ENCODE results near the gene ZNF608. TPM values are rescaled to one million over a fixed set of nuclear protein-coding genes. Genes with fewer than 3 reads are reported as not detected.

ZNF608 gene
- total and polyA plus RNA-seq, 2 experiments from 2014 or later, result 12.4 to 30.0 TPM

DNA sequence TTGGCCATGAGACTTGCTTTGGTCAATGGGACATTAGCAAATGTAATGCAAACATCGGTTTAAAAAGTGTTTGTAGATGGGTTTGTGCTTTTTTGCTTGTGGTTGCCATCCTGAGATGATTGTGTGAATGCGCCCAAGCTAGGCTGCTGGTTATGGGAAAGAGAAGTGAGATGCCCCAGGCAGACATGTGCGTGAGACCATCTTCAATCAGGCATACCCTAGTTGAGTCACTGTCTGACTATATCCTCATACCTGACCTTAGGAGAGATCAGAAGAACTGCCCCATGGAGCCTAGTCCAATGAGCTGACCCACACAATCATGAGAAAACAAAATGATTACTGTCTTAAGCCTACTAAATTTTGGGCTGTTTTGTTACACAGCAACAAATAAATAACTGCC is 36.8 kb upstream of the ZNF608 start:
- H3K36me3 ChIP-seq (replicated peaks; ENCODE audit: insufficient read depth, low read depth), result no peaks in the 10 kb centered on the region

GRCh38 chr5:124782262-124782661 is 35.8 kb upstream of the ZNF608 start:
- Histone ChIP-seq H4K20me1 (ENCODE audit: insufficient read depth, poor library complexity, severe bottlenecking) (no peaks in the 10 kb centered on the region), H3K27me3 (no peaks in the 10 kb centered on the region), H3K36me3 (replicated peaks; ENCODE audit: insufficient read depth, low read depth) (no peaks in the 10 kb centered on the region), H3K4me2 (no peak overlapping the region), H3K4me1 (ENCODE audit: insufficient read depth) (peaks cover 4% of the 10 kb centered on the region), H3K27ac (no peak overlapping the region), H3K79me2 (no peaks in the 10 kb centered on the region), H2AFZ (no peak overlapping the region), H3K9me2 (replicated peaks; ENCODE audit: insufficient read depth) (no peaks in the 10 kb centered on the region), H3K4me3 (no peak overlapping the region), H3K9me3 (ENCODE audit: low read depth) (no peaks in the 10 kb centered on the region)
- DNase-seq (ENCODE audit: low spot score), result no peak
- WGBS (ENCODE audit: low lambda C conversion rate, missing lambda C conversion rate), result 93% methylated on average over 1 of the region's 1 CpG
- TF ChIP-seq CTCF (IDR thresholded peaks at IDR 0.05; ENCODE audit: poor library complexity) (no peak), EZH2phosphoT487 (IDR thresholded peaks at IDR 0.05; ENCODE audit: low read depth, severe bottlenecking, unreplicated experiment) (no peak), EZH2 (IDR thresholded peaks at IDR 0.05; ENCODE audit: borderline replicate concordance) (no peak)

More for the DNA sequence above, 36.8 kb upstream of the ZNF608 start:
- Histone ChIP-seq H3K4me1 (ENCODE audit: insufficient read depth) (peaks cover 4% of the 10 kb centered on the region), H3K4me2 (no peak overlapping the region), H3K27me3 (no peaks in the 10 kb centered on the region), H3K9me2 (replicated peaks; ENCODE audit: insufficient read depth) (no peaks in the 10 kb centered on the region), H3K9me3 (ENCODE audit: low read depth) (no peaks in the 10 kb centered on the region), H2AFZ (no peak overlapping the region), H3K79me2 (no peaks in the 10 kb centered on the region), H3K27ac (no peak overlapping the region), H3K4me3 (no peak overlapping the region), H4K20me1 (ENCODE audit: insufficient read depth, poor library complexity, severe bottlenecking) (no peaks in the 10 kb centered on the region)
- TF ChIP-seq EZH2phosphoT487 (IDR thresholded peaks at IDR 0.05; ENCODE audit: low read depth, severe bottlenecking, unreplicated experiment) (no peak), EZH2 (IDR thresholded peaks at IDR 0.05; ENCODE audit: borderline replicate concordance) (no peak), CTCF (IDR thresholded peaks at IDR 0.05; ENCODE audit: poor library complexity) (no peak)
- DNase-seq (ENCODE audit: low spot score), result no peak
- WGBS (ENCODE audit: low lambda C conversion rate, missing lambda C conversion rate), result 90% methylated on average over 3 of the region's 3 CpGs

DNA sequence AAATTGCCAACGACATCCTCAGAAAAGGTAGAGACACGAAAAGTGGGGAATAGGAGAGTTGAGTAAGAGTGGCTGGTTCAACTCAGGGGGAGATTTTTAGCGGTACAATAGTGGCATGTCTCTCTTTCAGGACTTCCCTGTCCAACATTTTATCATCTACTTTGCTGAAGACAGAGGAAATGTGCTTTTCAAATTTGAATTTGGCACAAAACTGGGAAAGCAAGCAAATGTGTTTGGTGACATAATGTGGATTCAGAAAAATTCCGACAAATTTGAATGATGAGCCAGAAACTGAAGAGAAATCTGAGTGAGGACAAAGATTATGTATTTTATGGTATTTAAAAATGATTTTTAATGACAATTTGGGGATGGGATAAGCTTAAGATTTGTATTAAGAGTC is 33.6 kb upstream of the ZNF608 start:
- Histone ChIP-seq H3K36me3 (replicated peaks; ENCODE audit: insufficient read depth, low read depth) (no peaks in the 10 kb centered on the region), H3K4me2 (no peak overlapping the region), H3K27ac (no peak overlapping the region), H3K4me1 (ENCODE audit: insufficient read depth) (peaks cover 4% of the 10 kb centered on the region), H4K20me1 (ENCODE audit: insufficient read depth, poor library complexity, severe bottlenecking) (no peaks in the 10 kb centered on the region), H3K4me3 (no peak overlapping the region), H3K9me3 (ENCODE audit: low read depth) (no peaks in the 10 kb centered on the region), H3K27me3 (no peaks in the 10 kb centered on the region), H2AFZ (no peak overlapping the region), H3K79me2 (no peaks in the 10 kb centered on the region), H3K9me2 (replicated peaks; ENCODE audit: insufficient read depth) (no peaks in the 10 kb centered on the region)
- DNase-seq (ENCODE audit: low spot score), result no peak
- WGBS (ENCODE audit: low lambda C conversion rate, missing lambda C conversion rate), result 93% methylated on average over 4 of the region's 4 CpGs
- TF ChIP-seq EZH2 (IDR thresholded peaks at IDR 0.05; ENCODE audit: borderline replicate concordance) (no peak), CTCF (IDR thresholded peaks at IDR 0.05; ENCODE audit: poor library complexity) (no peak), EZH2phosphoT487 (IDR thresholded peaks at IDR 0.05; ENCODE audit: low read depth, severe bottlenecking, unreplicated experiment) (no peak)

All from hepatocyte (in vitro differentiated cells).